Esophagus muscularis mucosa (tissue), 4 donors: Measurements from ENCODE around the gene KRT80. TPM values are rescaled to one million over a fixed set of nuclear protein-coding genes. Genes with fewer than 3 reads are reported as not detected.

Experiments used
- DNase-seq: peaks from one replicate; pipeline ENCODE4 v3.0.0-alpha.2; 2017; ENCODE audit errors: extremely low spot score
- H3K27ac ChIP-seq, 4 donors: fragments of 200-600 bp; sonication (generic); replicated peaks in 1 of 4; 1 replicate in 3 of 4; 2 replicates in 1 of 4; pipeline ENCODE4 v1.5.1; 2016 to 2019; ENCODE audit warnings: mild to moderate bottlenecking in 1 of 4
- H3K27me3 ChIP-seq, 4 donors: fragments of 200-600 bp; sonication (generic); one replicate each; pipeline versions ENCODE4 v1.5.1 to v1.6.0; 2016 to 2019
- H3K36me3 ChIP-seq, 4 donors: fragments of 200-600 bp; sonication (generic); one replicate each; pipeline ENCODE4 v1.5.1; 2016 to 2019
- H3K4me1 ChIP-seq, 4 donors: fragments of 200-600 bp; sonication (generic); one replicate each; pipeline ENCODE4 v1.5.1; 2016 to 2019
- H3K4me3 ChIP-seq, 4 donors: fragments of 200-600 bp; sonication (generic); 1 replicate in 2 of 4; 2 replicates in 2 of 4; pipeline ENCODE4 v1.5.1; 2016 to 2019; ENCODE audit warnings: mild to moderate bottlenecking in 4 of 4, moderate library complexity in 1 of 4
- H3K9me3 ChIP-seq, 4 donors: fragments of 200-600 bp; sonication (generic); 1 replicate in 3 of 4; 2 replicates in 1 of 4; pipeline ENCODE4 v1.5.1; 2016 to 2019
- CTCF ChIP-seq, 3 experiments: fragments of 200-600 bp in 2 of 3; fragments of 450-650 bp in 1 of 3; sonication (generic) in 2 of 3; IDR thresholded peaks; one replicate each; pipeline ENCODE4 v1.5.1; 2017 to 2019; ENCODE audit warnings: antibody characterized with exemption in 3 of 3, mild to moderate bottlenecking in 2 of 3, moderate library complexity in 1 of 3
- EP300 ChIP-seq: sonication (generic); formaldehyde crosslinking; IDR thresholded peaks from one replicate; pipeline ENCODE4 v1.6.1; 2017; ENCODE audit warnings: antibody characterized with exemption
- POLR2A ChIP-seq: fragments of 450-650 bp; IDR thresholded peaks from one replicate; pipeline ENCODE4 v1.6.1; 2017; ENCODE audit warnings: antibody characterized with exemption, moderate library complexity, mild to moderate bottlenecking, low read depth
- POLR2AphosphoS5 ChIP-seq, 2 donors: sonication (generic); formaldehyde crosslinking; IDR thresholded peaks; one replicate each; pipeline ENCODE4 v1.6.1; 2017; ENCODE audit warnings: antibody characterized with exemption in 2 of 2
- WGBS: methylation state at CpG from one replicate; pipeline ENCODE4 v1.1.5; 2018; 5-methylcytosine and 5-hydroxymethylcytosine counted together
- intact Hi-C: fragments of 100-400 bp; cut with DNase I; formaldehyde crosslinking; loops from one replicate; pipeline ENCODE4 v1.15.1; 2023
- total RNA-seq, 4 donors: library from RNA; depleted of rRNA; stranded (reverse); fragments of >200 nt; gene quantifications; one replicate each; pipeline versions ENCODE4 v1.1.0 to v1.2.1, GENCODE V29; 2016

The KRT80 gene
- total RNA-seq, 4 donors from 2014 or later: 0.11 TPM; not detected in 3

GRCh38 chr12:52231305-52232202 lies 39.7 kb upstream of the KRT80 start:
- Histone ChIP-seq H3K27ac (peak overlapping the region in 2 of 4 donors; percentile 10 to 30), H3K4me3 (no peak overlapping the region), H3K27me3 (peaks cover 0 to 66% (median 21%) of the 10 kb centered on the region in 4 donors), H3K9me3 (no peaks in the 10 kb centered on the region), H3K4me1 (peaks cover 20 to 34% (median 24%) of the 10 kb centered on the region in 4 donors), H3K36me3 (no peaks in the 10 kb centered on the region)
- 68% methylated on average over 15 of the region's 16 CpGs for WGBS
- intact Hi-C loops: no loop called here
- no peak for DNase-seq
- TF ChIP-seq CTCF (IDR thresholded peaks at IDR 0.05): no peak
- TF ChIP-seq POLR2A: no peak
- peak; percentile 9 to 29 for TF ChIP-seq POLR2AphosphoS5 (IDR thresholded peaks at IDR 0.05)

- TF ChIP-seq POLR2AphosphoS5 (IDR thresholded peaks at IDR 0.05) (no peak), EP300 (no peak), CTCF (IDR thresholded peaks at IDR 0.05) (no peak), POLR2A (no peak)
- peak overlapping the region in 1 of 4 donors; percentile 20 for H3K27ac ChIP-seq
- no peaks in the 10 kb centered on the region for H3K36me3 ChIP-seq
- DNase-seq: no peak
- WGBS: 66% methylated on average over 8 of the region's 8 CpGs
- no peaks in the 10 kb centered on the region for H3K9me3 ChIP-seq
- intact Hi-C loops: no loop called here
- peaks cover 0 to 67% (median 21%) of the 10 kb centered on the region in 4 donors for H3K27me3 ChIP-seq
- H3K4me3 ChIP-seq: no peak overlapping the region
- peaks cover 20 to 34% (median 24%) of the 10 kb centered on the region in 4 donors for H3K4me1 ChIP-seq
Measured at GRCh38 chr12:52230364-52231281, 38.8 kb upstream of the KRT80 start.

GRCh38 chr12:52229836-52230343 lies 38.1 kb upstream of the KRT80 start:
- Histone ChIP-seq H3K27me3 (peaks cover 0 to 63% (median 21%) of the 10 kb centered on the region in 4 donors), H3K4me3 (no peak overlapping the region), H3K4me1 (peaks cover 20 to 34% (median 24%) of the 10 kb centered on the region in 4 donors), H3K9me3 (no peaks in the 10 kb centered on the region), H3K27ac (no peak overlapping the region), H3K36me3 (no peaks in the 10 kb centered on the region)
- 77% methylated on average over 2 of the region's 2 CpGs for WGBS
- intact Hi-C loops: no loop called here
- DNase-seq: no peak
- TF ChIP-seq POLR2AphosphoS5 (IDR thresholded peaks at IDR 0.05) (no peak), CTCF (IDR thresholded peaks at IDR 0.05) (no peak), EP300 (no peak), POLR2A (no peak)

- Histone ChIP-seq H3K27me3 (peaks cover 0 to 54% (median 21%) of the 10 kb centered on the region in 4 donors), H3K36me3 (no peaks in the 10 kb centered on the region), H3K27ac (no peak overlapping the region), H3K4me3 (no peak overlapping the region), H3K9me3 (no peaks in the 10 kb centered on the region), H3K4me1 (peaks cover 20 to 34% (median 24%) of the 10 kb centered on the region in 4 donors)
- 93% methylated on average over 6 of the region's 6 CpGs for WGBS
- no peak for DNase-seq
- TF ChIP-seq POLR2AphosphoS5 (IDR thresholded peaks at IDR 0.05): no peak
- TF ChIP-seq EP300: no peak
- TF ChIP-seq POLR2A: no peak
- TF ChIP-seq CTCF (IDR thresholded peaks at IDR 0.05): no peak
- intact Hi-C loops: no loop called here
Measured at GRCh38 chr12:52228931-52229330, 37.1 kb upstream of the KRT80 start.
